GF-D8 (cell line): ENCODE measurements around the gene TTC7B.

Source experiments
- DNase-seq: peaks from one replicate; lab custom pipeline; 2025; lab: John Stamatoyannopoulos, UW

TTC7B gene

DNA sequence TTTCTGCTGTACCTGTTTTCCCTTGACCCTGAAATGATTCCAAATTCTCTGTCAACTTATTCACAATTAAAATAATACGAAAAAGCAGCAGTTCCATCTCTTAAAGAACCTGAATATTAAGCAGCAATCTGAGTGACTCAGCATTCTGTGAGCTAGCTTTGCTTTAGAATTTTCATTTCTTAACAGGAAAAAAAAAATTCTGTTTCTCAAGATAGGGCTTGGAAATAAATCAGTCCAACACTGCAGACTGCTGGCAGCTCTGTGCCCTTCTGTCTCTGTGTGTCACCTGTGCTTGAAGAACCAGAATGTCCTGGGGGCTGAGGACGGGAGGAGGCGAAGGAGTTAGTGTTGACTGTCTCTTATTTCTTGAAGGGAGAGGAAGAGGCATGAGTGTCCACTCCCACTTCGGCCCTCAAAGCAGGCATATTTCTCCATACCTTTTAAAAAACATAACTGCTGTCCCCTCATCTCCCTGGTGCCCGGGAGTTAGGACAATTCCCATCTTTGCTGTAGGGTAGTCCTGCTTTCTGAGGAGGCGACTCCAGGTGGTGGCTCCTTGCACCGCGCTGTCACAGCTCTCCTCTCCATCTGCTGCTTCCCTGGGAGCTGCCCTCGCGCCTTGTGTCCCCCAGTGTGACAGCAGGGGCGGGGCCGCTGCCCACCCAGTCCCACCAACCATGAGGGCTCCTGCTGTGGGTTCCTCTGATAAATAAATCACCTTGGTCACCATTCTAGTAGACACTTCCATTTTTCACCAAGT is 216.3 kb downstream of the TTC7B start:
- DNase-seq = no peak

GRCh38 chr14:90599339-90599738 is 216.9 kb downstream of the TTC7B start:
- no peak for DNase-seq

DNA sequence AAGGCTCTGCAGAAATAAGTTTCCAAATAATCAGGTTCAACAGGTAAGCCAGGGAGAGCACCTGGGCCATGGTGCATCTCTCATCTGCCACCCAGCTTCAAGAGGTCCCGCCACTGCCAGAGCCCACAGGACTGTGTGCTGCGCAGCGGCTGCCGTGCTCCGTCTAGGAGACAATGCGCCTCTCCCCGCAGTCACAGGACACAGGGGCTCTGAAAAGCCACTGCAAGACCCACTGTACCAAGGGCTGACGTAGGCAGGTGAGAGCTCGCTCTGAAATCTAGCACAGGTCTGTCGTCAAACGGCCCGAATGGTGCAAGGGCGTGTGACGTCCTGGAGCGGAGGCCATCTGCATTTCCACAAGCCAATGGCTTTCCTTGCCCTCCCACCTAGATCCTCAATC is 218.3 kb downstream of the TTC7B start:
- no peak for DNase-seq

GRCh38 chr14:90596733-90597132 is 219.5 kb downstream of the TTC7B start:
- DNase-seq = no peak

GRCh38 chr14:90593254-90594040 is 222.8 kb downstream of the TTC7B start:
- no peak for DNase-seq

- no peak for DNase-seq
These were observed 223.6 kb downstream of the TTC7B start for GRCh38 chr14:90592655-90593054.

DNA sequence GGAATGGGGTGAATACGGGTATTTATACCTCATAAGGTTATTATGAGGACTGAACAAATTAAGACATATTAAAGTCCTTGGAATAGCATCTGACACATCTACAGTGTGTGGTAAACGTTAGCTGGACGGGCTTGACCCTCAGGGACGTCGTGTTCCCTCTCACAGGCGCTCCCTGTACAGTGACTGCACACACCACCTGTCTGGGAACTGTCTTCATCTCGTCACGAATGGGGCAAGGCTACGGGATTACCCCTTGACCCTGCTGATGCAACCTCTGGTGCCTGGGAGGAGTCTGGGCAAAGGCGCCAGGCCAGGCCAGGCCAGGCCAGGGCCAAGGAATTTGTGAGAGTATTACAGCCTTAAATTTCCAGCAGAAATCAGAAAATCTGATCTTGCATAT is 228.3 kb downstream of the TTC7B start:
- DNase-seq = no peak

GRCh38 chr14:90587252-90587910 is 228.8 kb downstream of the TTC7B start:
- DNase-seq = no peak

DNA sequence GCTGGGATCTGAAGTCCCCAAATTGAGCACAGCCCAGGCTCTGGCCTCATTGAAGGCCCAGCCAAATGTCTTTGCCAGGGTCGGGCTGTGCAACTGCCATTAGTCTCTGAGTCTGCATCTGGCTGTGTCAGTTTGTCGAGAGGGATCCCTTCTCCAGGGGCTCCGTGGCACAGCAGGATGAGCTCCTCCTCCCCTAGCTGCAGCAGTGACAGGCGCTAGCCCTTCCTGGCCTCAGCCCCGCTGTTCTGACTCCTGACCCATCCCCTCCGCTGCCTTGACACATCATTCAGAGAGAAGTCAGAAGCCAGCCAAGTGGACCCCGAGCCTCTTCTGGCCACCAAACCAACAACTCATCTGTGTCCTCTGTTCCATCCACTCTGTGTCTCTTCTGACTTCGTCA is 231.1 kb downstream of the TTC7B start:
- no peak for DNase-seq

GRCh38 chr14:90583916-90584605 is 232.2 kb downstream of the TTC7B start:
- DNase-seq = no peak

DNA sequence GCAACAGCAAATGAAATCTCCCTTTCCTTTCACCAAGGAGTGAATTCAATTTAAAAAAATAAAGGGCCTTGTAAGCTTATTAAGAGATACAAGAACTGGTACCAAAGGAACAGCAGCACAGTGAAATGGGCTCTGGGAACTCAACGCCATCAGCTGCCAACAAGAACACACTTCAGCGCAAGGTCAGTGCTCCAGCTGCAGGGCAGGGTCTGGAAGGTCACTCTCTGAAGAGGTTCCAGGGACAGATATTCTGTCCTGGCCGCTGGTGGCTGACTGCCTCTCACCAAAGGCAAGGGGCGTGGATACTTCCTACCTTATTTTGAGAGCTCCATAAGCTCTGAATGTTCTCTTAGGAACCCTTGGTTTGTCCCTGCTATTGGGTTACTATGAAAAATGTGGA is 232.8 kb downstream of the TTC7B start:
- DNase-seq = no peak

GRCh38 chr14:90582166-90582565 is 234.1 kb downstream of the TTC7B start:
- no peak for DNase-seq

DNA sequence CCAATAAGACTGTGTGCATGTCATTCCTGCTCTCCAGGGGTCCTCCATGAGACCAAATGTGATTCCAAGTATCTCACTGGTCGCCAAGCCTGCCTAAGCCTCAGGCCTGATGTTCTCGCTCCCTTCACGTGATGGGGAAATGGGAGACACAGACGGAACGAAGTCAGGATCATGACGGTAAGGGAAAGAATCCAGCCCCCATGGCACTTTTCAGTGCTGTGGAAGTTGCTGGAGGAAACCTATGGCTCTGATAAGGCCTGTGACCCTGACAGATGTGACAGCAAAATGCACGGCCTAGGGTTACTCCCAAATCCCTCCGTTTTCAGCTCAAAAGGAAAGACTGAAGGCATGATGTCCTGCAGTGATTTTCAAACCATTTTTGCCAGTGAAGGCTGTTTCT is 234.5 kb downstream of the TTC7B start:
- DNase-seq = no peak

DNA sequence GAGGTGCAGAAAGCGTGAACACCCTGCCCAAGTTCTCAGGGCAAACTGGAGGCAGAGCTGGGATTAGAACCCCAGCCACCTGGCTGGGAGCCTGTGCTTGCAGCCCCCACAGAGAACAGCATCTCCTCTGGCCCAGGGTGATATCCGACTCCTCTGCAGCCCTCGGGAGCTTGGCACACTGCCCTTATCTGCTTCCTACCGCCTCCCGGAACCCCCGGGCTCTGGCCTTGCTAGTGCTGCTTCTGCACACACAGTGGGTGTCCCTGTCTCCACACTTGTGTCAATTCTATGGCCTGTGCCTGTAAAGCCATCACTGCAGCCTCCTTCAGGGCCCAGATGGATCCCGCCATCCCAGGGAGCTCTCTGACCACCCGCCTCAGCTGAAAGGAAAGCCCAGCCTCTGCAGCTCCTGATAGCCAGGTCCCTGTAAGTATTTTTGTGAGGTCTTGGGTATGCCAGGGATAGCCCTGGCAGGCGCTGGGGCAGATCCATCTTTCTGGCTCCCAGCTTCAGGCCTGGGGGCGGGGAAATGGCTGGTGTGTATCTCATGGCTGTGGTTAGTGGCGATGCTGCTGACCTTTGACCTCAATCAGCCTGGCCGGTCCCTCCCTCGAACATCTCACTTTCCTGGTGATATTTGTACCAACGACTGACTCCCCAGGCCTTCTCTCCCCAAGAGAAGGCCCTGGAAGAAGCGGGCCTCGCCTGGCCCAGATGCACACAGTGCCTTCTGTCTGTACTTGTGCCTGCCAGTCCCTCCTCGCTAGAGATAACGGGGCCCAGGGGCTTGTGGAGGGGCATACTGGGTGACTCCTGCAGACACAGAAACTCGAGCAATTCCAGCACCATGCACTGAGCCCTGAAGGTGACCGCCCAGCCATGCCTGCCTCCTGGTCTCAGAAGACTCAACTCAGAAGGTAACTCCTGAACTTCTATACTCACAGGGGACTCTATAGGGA is 235.6 kb downstream of the TTC7B start:
- DNase-seq = no peak

- no peak for DNase-seq
These were observed 236.4 kb downstream of the TTC7B start for GRCh38 chr14:90579816-90580215.

DNA sequence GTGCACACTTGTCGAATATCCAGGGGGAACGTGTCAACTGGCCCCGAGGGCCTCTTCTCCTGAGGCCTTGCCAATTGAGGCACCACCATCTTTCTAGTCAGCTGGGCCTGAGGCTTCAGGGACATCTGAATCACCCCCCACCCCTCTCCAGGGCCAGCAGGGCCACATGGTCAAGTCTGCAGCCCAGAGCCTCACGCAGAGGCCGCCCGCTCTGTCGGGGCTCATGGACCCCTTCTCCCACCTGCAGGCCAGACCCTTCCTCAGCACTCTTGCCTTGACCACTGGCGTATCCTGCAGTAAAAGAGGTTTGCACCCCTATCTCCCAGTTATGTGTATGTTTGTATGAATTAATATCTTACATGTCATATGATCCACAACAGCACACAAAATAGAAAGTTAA is 237.1 kb downstream of the TTC7B start:
- DNase-seq = no peak

- DNase-seq = no peak
These were observed 237.8 kb downstream of the TTC7B start for GRCh38 chr14:90578283-90578985.

GRCh38 chr14:90577661-90578282 is 238.5 kb downstream of the TTC7B start:
- DNase-seq = no peak

DNA sequence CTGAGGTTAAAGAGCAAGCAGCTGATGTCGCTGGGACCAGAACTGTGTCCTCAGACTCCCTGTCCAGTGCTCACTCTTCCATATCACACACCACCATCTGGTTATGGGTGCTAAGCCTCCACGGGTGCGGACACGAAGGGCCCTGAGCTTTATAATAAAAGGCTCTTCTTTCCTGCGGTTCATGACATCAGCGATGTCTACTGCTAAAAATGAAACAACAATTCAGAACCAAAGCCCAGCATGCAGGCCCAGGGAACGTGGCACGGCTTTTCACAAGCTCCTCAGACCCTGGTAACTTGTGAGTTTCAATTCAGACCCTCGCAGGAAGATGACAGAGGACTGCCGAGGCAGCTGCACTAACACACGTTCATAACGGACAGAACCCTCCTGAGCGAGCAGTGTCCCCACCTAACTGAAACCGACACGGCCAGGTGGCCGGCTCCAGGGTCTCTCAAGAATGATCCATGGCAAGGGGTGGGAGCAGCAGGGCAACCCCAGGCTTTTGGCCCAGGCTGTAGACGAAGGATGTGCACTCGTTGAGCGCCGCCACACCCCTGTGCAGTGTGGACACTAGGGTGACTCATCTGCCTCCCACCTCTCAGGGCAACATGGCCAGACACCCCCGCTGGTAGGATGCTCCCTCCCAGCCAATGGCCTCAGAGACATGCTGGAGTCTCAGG is 239.1 kb downstream of the TTC7B start:
- no peak for DNase-seq

DNA sequence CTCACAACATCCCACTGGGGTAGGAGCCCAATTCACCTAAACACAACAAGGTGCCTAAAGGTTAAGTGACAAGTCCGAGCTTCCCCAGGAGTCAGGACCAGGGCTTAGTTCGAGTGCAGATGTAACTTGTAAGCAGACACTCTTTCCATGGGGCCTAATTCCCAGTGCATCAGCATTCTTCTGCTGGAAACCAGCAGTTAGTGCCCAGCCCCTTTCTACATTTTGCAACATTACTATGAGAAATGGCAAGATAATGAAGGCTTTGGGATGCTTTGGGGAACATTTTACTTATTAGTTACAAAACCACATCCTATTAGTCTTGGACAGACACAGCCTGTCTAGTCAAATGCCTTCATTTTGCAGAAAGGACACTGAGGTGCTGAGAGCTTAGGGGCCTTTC is 239.6 kb downstream of the TTC7B start:
- no peak for DNase-seq
